Measurements from ENCODE around the gene NOXA1.

NOXA1 gene

GRCh38 chr9:137452006-137452760 is 29.0 kb downstream of the NOXA1 start:
- no peak for TF ChIP-seq CTCF (IDR thresholded peaks at IDR 0.05; ENCODE audit: low read depth, low read length, missing control alignments)
- H3K36me3 ChIP-seq (replicated peaks): peaks cover 36% of the 10 kb centered on the region
- no peak for DNase-seq
- no peak overlapping the region for H3K27ac ChIP-seq
- no peak overlapping the region for H3K4me3 ChIP-seq (ENCODE audit: low read depth, low read length)
- H3K27me3 ChIP-seq (replicated peaks): no peaks in the 10 kb centered on the region
- in situ Hi-C loops (cut with HindIII; ENCODE audit: low pct_ligation_motif_present, low sequenced_read_pairs): no loop called here

GRCh38 chr9:137452761-137453642 is 29.8 kb downstream of the NOXA1 start:
- in situ Hi-C loops (cut with HindIII; ENCODE audit: low pct_ligation_motif_present, low sequenced_read_pairs): no loop called here
- Histone ChIP-seq H3K27ac (no peak overlapping the region), H3K4me3 (ENCODE audit: low read depth, low read length) (peak overlapping the region; percentile 47), H3K36me3 (replicated peaks) (peaks cover 36% of the 10 kb centered on the region), H3K27me3 (replicated peaks) (no peaks in the 10 kb centered on the region)
- DNase-seq: no peak
- no peak for TF ChIP-seq CTCF (IDR thresholded peaks at IDR 0.05; ENCODE audit: low read depth, low read length, missing control alignments)

- peak; percentile 53 for DNase-seq
- in situ Hi-C loops (cut with HindIII; ENCODE audit: low pct_ligation_motif_present, low sequenced_read_pairs): no loop called here
- no peaks in the 10 kb centered on the region for H3K27me3 ChIP-seq (replicated peaks)
- H3K4me3 ChIP-seq (ENCODE audit: low read depth, low read length): peak overlapping the region; percentile 47
- no peak overlapping the region for H3K27ac ChIP-seq
- TF ChIP-seq CTCF (IDR thresholded peaks at IDR 0.05; ENCODE audit: low read depth, low read length, missing control alignments): no peak
- H3K36me3 ChIP-seq (replicated peaks): peaks cover 33% of the 10 kb centered on the region
Observed at GRCh38 chr9:137453643-137454081, 30.5 kb downstream of the NOXA1 start.

- no peak for TF ChIP-seq CTCF (IDR thresholded peaks at IDR 0.05; ENCODE audit: low read depth, low read length, missing control alignments)
- in situ Hi-C loops (cut with HindIII; ENCODE audit: low pct_ligation_motif_present, low sequenced_read_pairs): no loop called here
- Histone ChIP-seq H3K27ac (no peak overlapping the region), H3K4me3 (ENCODE audit: low read depth, low read length) (peak overlapping the region; percentile 20), H3K36me3 (replicated peaks) (peaks cover 28% of the 10 kb centered on the region), H3K27me3 (replicated peaks) (no peaks in the 10 kb centered on the region)
- DNase-seq: no peak
Observed at GRCh38 chr9:137454145-137454596, 31.0 kb downstream of the NOXA1 start.

- in situ Hi-C loops (cut with HindIII; ENCODE audit: low pct_ligation_motif_present, low sequenced_read_pairs): no loop called here
- Histone ChIP-seq H3K4me3 (ENCODE audit: low read depth, low read length) (no peak overlapping the region), H3K36me3 (replicated peaks) (peaks cover 22% of the 10 kb centered on the region), H3K27me3 (replicated peaks) (no peaks in the 10 kb centered on the region), H3K27ac (no peak overlapping the region)
- DNase-seq: no peak
- no peak for TF ChIP-seq CTCF (IDR thresholded peaks at IDR 0.05; ENCODE audit: low read depth, low read length, missing control alignments)
Observed at GRCh38 chr9:137454597-137455358, 31.6 kb downstream of the NOXA1 start.

Measured in brain microvascular endothelial cell (primary cell).